ENCODE results near the gene SDHB.
A peak's percentile ranks its signal among the peaks of the same experiment; 100 is the strongest.

SDHB gene

GRCh38 chr1:17053685-17054410, at the start of gene SDHB:
Gene SDHB (minus strand): TSS chr1:17054032. CDS start chr1:17054019, 13 bp downstream.
- Histone ChIP-seq H3K27ac (peak within 1 kb of the TSS in 20 of 21 experiments; percentile 62 to 91 (median 78)), H3K4me3 (peak within 1 kb of the TSS; percentile 53 to 95 (median 69))

- Histone ChIP-seq H3K27ac (no peak overlapping the region), H3K4me3 (no peak overlapping the region)
Observed at GRCh38 chr1:17102232-17102631, 48.4 kb upstream of the SDHB start.

GRCh38 chr1:17101261-17101660, 47.4 kb upstream of the SDHB start:
- Histone ChIP-seq H3K4me3 (no peak overlapping the region), H3K27ac (no peak overlapping the region)

- no peak overlapping the region for H3K4me3 ChIP-seq
- H3K27ac ChIP-seq = peak overlapping the region in 3 of 21 experiments; percentile 34 to 62 (median 36)
Observed at GRCh38 chr1:17099616-17100340, 45.9 kb upstream of the SDHB start.

GRCh38 chr1:17098446-17099317, 44.9 kb upstream of the SDHB start:
- Histone ChIP-seq H3K27ac (peak overlapping the region in 7 of 21 experiments; percentile 10 to 62 (median 39)), H3K4me3 (no peak overlapping the region)

- Histone ChIP-seq H3K4me3 (no peak overlapping the region), H3K27ac (peak overlapping the region in 2 of 21 experiments; percentile 47 to 49)
Observed at GRCh38 chr1:17097787-17098186, 44.0 kb upstream of the SDHB start.

GRCh38 chr1:17097147-17097546, 43.3 kb upstream of the SDHB start:
- Histone ChIP-seq H3K27ac (no peak overlapping the region), H3K4me3 (no peak overlapping the region)

- H3K27ac ChIP-seq = no peak overlapping the region
- no peak overlapping the region for H3K4me3 ChIP-seq
Observed at GRCh38 chr1:17096584-17096983, 42.8 kb upstream of the SDHB start.

GRCh38 chr1:17095141-17095540, 41.3 kb upstream of the SDHB start:
- Histone ChIP-seq H3K4me3 (no peak overlapping the region), H3K27ac (no peak overlapping the region)

- Histone ChIP-seq H3K4me3 (no peak overlapping the region), H3K27ac (no peak overlapping the region)
Observed at GRCh38 chr1:17094664-17095063, 40.8 kb upstream of the SDHB start.

- no peak overlapping the region for H3K4me3 ChIP-seq
- H3K27ac ChIP-seq = no peak overlapping the region
Observed at GRCh38 chr1:17093822-17094393, 40.1 kb upstream of the SDHB start.

GRCh38 chr1:17091252-17091651, 37.4 kb upstream of the SDHB start:
- Histone ChIP-seq H3K4me3 (no peak overlapping the region), H3K27ac (no peak overlapping the region)

- Histone ChIP-seq H3K27ac (peak overlapping the region in 1 of 21 experiments; percentile 10), H3K4me3 (no peak overlapping the region)
Observed at GRCh38 chr1:17089506-17089905, 35.7 kb upstream of the SDHB start.

- Histone ChIP-seq H3K4me3 (no peak overlapping the region), H3K27ac (no peak overlapping the region)
Observed at GRCh38 chr1:17086751-17087150, 32.9 kb upstream of the SDHB start.

- Histone ChIP-seq H3K4me3 (no peak overlapping the region), H3K27ac (no peak overlapping the region)
Observed at GRCh38 chr1:17084787-17085186, 31.0 kb upstream of the SDHB start.

GRCh38 chr1:17082761-17083160, 28.9 kb upstream of the SDHB start:
- H3K27ac ChIP-seq = no peak overlapping the region
- no peak overlapping the region for H3K4me3 ChIP-seq

GRCh38 chr1:17081439-17081838, 27.6 kb upstream of the SDHB start:
- no peak overlapping the region for H3K4me3 ChIP-seq
- no peak overlapping the region for H3K27ac ChIP-seq

- no peak overlapping the region for H3K4me3 ChIP-seq
- no peak overlapping the region for H3K27ac ChIP-seq
Observed at GRCh38 chr1:17080880-17081279, 27.0 kb upstream of the SDHB start.

GRCh38 chr1:17080085-17080759, 26.4 kb upstream of the SDHB start:
- H3K27ac ChIP-seq = no peak overlapping the region

More at GRCh38 chr1:17080085-17080759, 26.4 kb upstream of the SDHB start:
- no peak overlapping the region for H3K4me3 ChIP-seq

Data from skin epidermis (tissue), 12 donors.